ENCODE measurements around the gene RABGAP1L.
"Not testable (repeated sequence)": the region's sequence is repeated elsewhere in the genome, so short reads cannot be mapped to it uniquely, and the experiment has no call there.

RABGAP1L gene

GRCh38 chr1:175035865-175036264 lies 876.5 kb downstream of the RABGAP1L start:
- DNase-seq, result no peak
- intact Hi-C loops (cut with DNase I), result loop anchor here (10.0 kb wide), 1 partner anchor 279 kb away; no protein-coding TSS in a partner anchor

GRCh38 chr1:175036476-175036875 lies 877.2 kb downstream of the RABGAP1L start:
- intact Hi-C loops (cut with DNase I), result loop anchor here (10.0 kb wide), 1 partner anchor 278 kb away; no protein-coding TSS in a partner anchor
- DNase-seq, result no peak

GRCh38 chr1:175037416-175037815 lies 878.1 kb downstream of the RABGAP1L start:
- DNase-seq, result no peak
- intact Hi-C loops (cut with DNase I), result loop anchor here (10.0 kb wide), 1 partner anchor 277 kb away; no protein-coding TSS in a partner anchor

- intact Hi-C loops (cut with DNase I), result no loop called here
Measured at GRCh38 chr1:175040324-175040879, 881.1 kb downstream of the RABGAP1L start.

GRCh38 chr1:175042650-175043049 lies 883.3 kb downstream of the RABGAP1L start:
- no peak for DNase-seq
- intact Hi-C loops (cut with DNase I), result no loop called here

More at GRCh38 chr1:175040324-175040879, 881.1 kb downstream of the RABGAP1L start:
- DNase-seq, result no peak

- intact Hi-C loops (cut with DNase I), result no loop called here
- DNase-seq, result no peak
Measured at GRCh38 chr1:175043824-175044223, 884.5 kb downstream of the RABGAP1L start.

- intact Hi-C loops (cut with DNase I); DNase-seq: not testable (repeated sequence)
Measured at GRCh38 chr1:175044591-175044990, 885.3 kb downstream of the RABGAP1L start.
